Mesendoderm (in vitro differentiated cells): ENCODE measurements around the gene SSR1.
"Not testable (repeated sequence)": the region's sequence is repeated elsewhere in the genome, so short reads cannot be mapped to it uniquely, and the experiment has no call there.

Experiments
- DNase-seq: peaks from one replicate; pipeline ENCODE4 v3.0.0; 2013
- H2AK5ac ChIP-seq: 2 replicates; pipeline ENCODE4 v1.6.1; 2013; ENCODE audit warnings: low read length, inconsistent platforms
- H2BK120ac ChIP-seq: 2 replicates; pipeline ENCODE4 v1.6.1; 2013; ENCODE audit warnings: low read depth, mild to moderate bottlenecking, low read length, moderate library complexity, mixed read lengths
- H2BK15ac ChIP-seq: replicated peaks from 2 replicates; pipeline ENCODE4 v1.6.1; 2013; ENCODE audit warnings: low read depth, mild to moderate bottlenecking, moderate library complexity
- H2BK5ac ChIP-seq: 2 replicates; pipeline ENCODE4 v1.6.1; 2013; ENCODE audit warnings: low read length, inconsistent platforms
- H3K18ac ChIP-seq: 2 replicates; pipeline ENCODE4 v1.6.1; 2013; ENCODE audit warnings: mild to moderate bottlenecking, low read length, mixed read lengths
- H3K23ac ChIP-seq: one replicate; pipeline ENCODE4 v1.6.1; 2013; ENCODE audit warnings: low read length
- H3K27ac ChIP-seq: 2 replicates; pipeline ENCODE4 v1.5.1; 2013; ENCODE audit warnings: low read depth, mild to moderate bottlenecking, inconsistent platforms, low read length, moderate library complexity
- H3K27me3 ChIP-seq: 2 replicates; pipeline ENCODE4 v1.6.1; 2013; ENCODE audit warnings: low read length, control low read depth, mild to moderate bottlenecking, inconsistent platforms; ENCODE audit not compliant: insufficient read depth, poor library complexity
- H3K36me3 ChIP-seq: 2 replicates; pipeline ENCODE4 v1.6.1; 2013; ENCODE audit warnings: low read length, inconsistent platforms; ENCODE audit not compliant: control insufficient read depth, insufficient read depth
- H3K4ac ChIP-seq: one replicate; pipeline ENCODE4 v1.6.1; 2013; ENCODE audit warnings: low read depth, mild to moderate bottlenecking, low read length, moderate library complexity
- H3K4me1 ChIP-seq: 2 replicates; pipeline ENCODE4 v1.6.1; 2013; ENCODE audit warnings: low read depth, low read length, inconsistent platforms; ENCODE audit not compliant: control insufficient read depth
- H3K4me2 ChIP-seq: 2 replicates; pipeline ENCODE4 v1.6.1; 2013; ENCODE audit warnings: low read length
- H3K4me3 ChIP-seq: 2 replicates; pipeline ENCODE4 v1.5.1; 2013; ENCODE audit warnings: mild to moderate bottlenecking, low read length
- H3K56ac ChIP-seq: one replicate; pipeline ENCODE4 v1.6.1; 2013; ENCODE audit warnings: low read length
- H3K79me1 ChIP-seq: 2 replicates; pipeline ENCODE4 v1.6.1; 2013; ENCODE audit warnings: low read length, inconsistent platforms
- H3K79me2 ChIP-seq: 2 replicates; pipeline ENCODE4 v1.6.1; 2013; ENCODE audit warnings: mild to moderate bottlenecking, low read length; ENCODE audit not compliant: control insufficient read depth, insufficient read depth
- H3K9ac ChIP-seq: 2 replicates; pipeline ENCODE4 v1.6.1; 2013; ENCODE audit warnings: low read length, inconsistent platforms
- H4K5ac ChIP-seq: one replicate; pipeline ENCODE4 v1.6.1; 2013; ENCODE audit warnings: low read length
- H4K8ac ChIP-seq: one replicate; pipeline ENCODE4 v1.6.1; 2013; ENCODE audit warnings: low read depth, mild to moderate bottlenecking, control low read depth, low read length, moderate library complexity
- WGBS: extraction: QIAGEN DNeasy Blood & Tissue Kit; methylation state at CpG from one replicate; pipeline ENCODE4 v1.1.7; 2013; ENCODE audit warnings: low lambda C conversion rate, missing lambda C conversion rate; ENCODE audit not compliant: insufficient coverage; ENCODE audit errors: extremely low coverage; 5-methylcytosine and 5-hydroxymethylcytosine counted together

Gene SSR1

GRCh38 chr6:7267071-7267465, 45.9 kb downstream of the SSR1 start:
- H3K36me3 ChIP-seq, result no peaks in the 10 kb centered on the region
- H3K23ac ChIP-seq, result no peak overlapping the region
- no peak overlapping the region for H2AK5ac ChIP-seq
- no CpG with 5 or more reads among the region's 8 CpGs for WGBS
- no peaks in the 10 kb centered on the region for H3K27me3 ChIP-seq
- H3K27ac ChIP-seq, result no peak overlapping the region
- H2BK5ac ChIP-seq, result no peak overlapping the region
- no peak overlapping the region for H3K9ac ChIP-seq
- H4K5ac ChIP-seq, result no peak overlapping the region
- H3K18ac ChIP-seq, result no peak overlapping the region
- H3K4ac ChIP-seq, result no peak overlapping the region
- DNase-seq, result no peak
- no peak overlapping the region for H3K4me3 ChIP-seq
- no peak overlapping the region for H3K56ac ChIP-seq
- H3K79me2 ChIP-seq, result no peaks in the 10 kb centered on the region
- no peaks in the 10 kb centered on the region for H3K79me1 ChIP-seq
- H4K8ac ChIP-seq, result no peak overlapping the region
- no peak overlapping the region for H3K4me2 ChIP-seq
- H2BK120ac ChIP-seq, result no peak overlapping the region
- H3K4me1 ChIP-seq, result no peaks in the 10 kb centered on the region
- no peak overlapping the region for H2BK15ac ChIP-seq

- not testable (repeated sequence) for H3K9ac ChIP-seq, H3K4me3 ChIP-seq
Measured at GRCh38 chr6:7265385-7265726, 47.6 kb downstream of the SSR1 start.

GRCh38 chr6:7264686-7265384, 48.2 kb downstream of the SSR1 start:
- no peak overlapping the region for H3K23ac ChIP-seq
- H2BK15ac ChIP-seq, result no peak overlapping the region
- H3K27me3 ChIP-seq, result no peaks in the 10 kb centered on the region
- no peak for DNase-seq
- H3K4ac ChIP-seq, result no peak overlapping the region
- no peaks in the 10 kb centered on the region for H3K36me3 ChIP-seq
- no peak overlapping the region for H3K27ac ChIP-seq
- no peak overlapping the region for H3K9ac ChIP-seq
- H2BK5ac ChIP-seq, result no peak overlapping the region
- H3K18ac ChIP-seq, result no peak overlapping the region
- H2AK5ac ChIP-seq, result no peak overlapping the region
- no peaks in the 10 kb centered on the region for H3K4me1 ChIP-seq
- H3K79me2 ChIP-seq, result no peaks in the 10 kb centered on the region
- no peak overlapping the region for H4K5ac ChIP-seq
- no peak overlapping the region for H4K8ac ChIP-seq
- H3K4me3 ChIP-seq, result no peak overlapping the region
- no peak overlapping the region for H2BK120ac ChIP-seq
- H3K4me2 ChIP-seq, result no peak overlapping the region
- no peak overlapping the region for H3K56ac ChIP-seq
- no peaks in the 10 kb centered on the region for H3K79me1 ChIP-seq
- no CpG with 5 or more reads among the region's 17 CpGs for WGBS

More at GRCh38 chr6:7265385-7265726, 47.6 kb downstream of the SSR1 start:
- H3K36me3 ChIP-seq, H2BK5ac ChIP-seq, H3K4ac ChIP-seq, DNase-seq, H3K79me1 ChIP-seq, H4K8ac ChIP-seq, H3K27me3 ChIP-seq, H3K56ac ChIP-seq, H3K4me2 ChIP-seq, H3K18ac ChIP-seq, H3K23ac ChIP-seq, H2AK5ac ChIP-seq, H2BK15ac ChIP-seq, H4K5ac ChIP-seq, H3K79me2 ChIP-seq, H3K27ac ChIP-seq, H2BK120ac ChIP-seq, H3K4me1 ChIP-seq: not testable (repeated sequence)
- WGBS, result no CpG with 5 or more reads among the region's 7 CpGs

GRCh38 chr6:7264041-7264440, 49.0 kb downstream of the SSR1 start:
- no peaks in the 10 kb centered on the region for H3K79me1 ChIP-seq
- H4K5ac ChIP-seq, result no peak overlapping the region
- H3K23ac ChIP-seq, result no peak overlapping the region
- H3K36me3 ChIP-seq, result no peaks in the 10 kb centered on the region
- no peak for DNase-seq
- no peaks in the 10 kb centered on the region for H3K4me1 ChIP-seq
- H4K8ac ChIP-seq, result no peak overlapping the region
- no CpG with 5 or more reads among the region's 15 CpGs for WGBS
- no peak overlapping the region for H3K56ac ChIP-seq
- H3K18ac ChIP-seq, result no peak overlapping the region
- H3K27me3 ChIP-seq, result no peaks in the 10 kb centered on the region
- no peak overlapping the region for H3K4me2 ChIP-seq
- no peak overlapping the region for H3K4me3 ChIP-seq
- no peak overlapping the region for H3K4ac ChIP-seq
- no peak overlapping the region for H2BK15ac ChIP-seq
- H2BK120ac ChIP-seq, result no peak overlapping the region
- H3K9ac ChIP-seq, result no peak overlapping the region
- H2AK5ac ChIP-seq, result no peak overlapping the region
- H3K27ac ChIP-seq, result no peak overlapping the region
- no peaks in the 10 kb centered on the region for H3K79me2 ChIP-seq
- no peak overlapping the region for H2BK5ac ChIP-seq

- DNase-seq, H3K4me2 ChIP-seq: not testable (repeated sequence)
- WGBS, result no CpG with 5 or more reads among the region's 9 CpGs
Measured at GRCh38 chr6:7263519-7263805, 49.5 kb downstream of the SSR1 start.

More at GRCh38 chr6:7263519-7263805, 49.5 kb downstream of the SSR1 start:
- not testable (repeated sequence) for H3K56ac ChIP-seq, H4K8ac ChIP-seq, H3K79me1 ChIP-seq, H3K4ac ChIP-seq, H3K27me3 ChIP-seq, H2BK15ac ChIP-seq, H3K9ac ChIP-seq, H3K4me3 ChIP-seq, H4K5ac ChIP-seq, H3K4me1 ChIP-seq, H2BK5ac ChIP-seq, H3K23ac ChIP-seq, H2AK5ac ChIP-seq, H3K36me3 ChIP-seq, H3K18ac ChIP-seq, H2BK120ac ChIP-seq, H3K79me2 ChIP-seq, H3K27ac ChIP-seq
